AG04450 (cell line): ENCODE data around the gene UGT1A5. TPM values are rescaled to one million over a fixed set of nuclear protein-coding genes. Genes with fewer than 3 reads are reported as not detected.
"Not testable (repeated sequence)": the region's sequence is repeated elsewhere in the genome, so short reads cannot be mapped to it uniquely, and the experiment has no call there.

ENCODE experiments used
- CTCF ChIA-PET: fragments of 300-600, 350-600 bp; formaldehyde crosslinking; extraction: SDS; loops from one replicate; lab custom pipeline; 2022; ENCODE audit warnings: antibody characterized with exemption, inconsistent platforms; lab: Charles Lee
- POLR2A ChIA-PET: fragments of 350-600 bp; formaldehyde crosslinking; extraction: SDS; loops from one replicate; lab custom pipeline; 2021; ENCODE audit warnings: antibody characterized with exemption, inconsistent platforms; lab: Yijun Ruan, JAX
- DNase-seq: peaks from one replicate; pipeline ENCODE4 v3.0.0-alpha.2; 2011; ENCODE audit warnings: low read depth, low spot score
- H3K27ac ChIP-seq: one replicate; pipeline ENCODE4 v1.5.1; 2012; ENCODE audit warnings: low read depth, low read length, control low read depth
- H3K27me3 ChIP-seq: one replicate; pipeline ENCODE4 v1.6.0; 2012; ENCODE audit warnings: low read length; ENCODE audit not compliant: control insufficient read depth, insufficient read depth
- H3K4me3 ChIP-seq: 2 replicates; pipeline ENCODE4 v1.5.1; 2011; ENCODE audit warnings: mild to moderate bottlenecking, low read depth, low read length, control low read depth
- H3K9me3 ChIP-seq: 2 replicates; pipeline ENCODE4 v1.5.1; 2012; ENCODE audit warnings: low read length; ENCODE audit not compliant: control insufficient read depth, insufficient read depth
- polyA plus RNA-seq: library from polyadenylated mRNA; depleted of rRNA; stranded (reverse); fragments of >200 nt; gene quantifications from 2 replicates; pipeline ENCODE4 v1.2.3, GENCODE V29; 2011
- TF ChIP-seq, protein P1 (sequence below): IDR thresholded peaks from 2 replicates; pipeline ENCODE4 v1.5.1; 2011; ENCODE audit warnings: low read depth, low read length, control low read depth, inconsistent platforms

Gene UGT1A5
- polyA plus RNA-seq, 1 experiment, result not detected

DNA sequence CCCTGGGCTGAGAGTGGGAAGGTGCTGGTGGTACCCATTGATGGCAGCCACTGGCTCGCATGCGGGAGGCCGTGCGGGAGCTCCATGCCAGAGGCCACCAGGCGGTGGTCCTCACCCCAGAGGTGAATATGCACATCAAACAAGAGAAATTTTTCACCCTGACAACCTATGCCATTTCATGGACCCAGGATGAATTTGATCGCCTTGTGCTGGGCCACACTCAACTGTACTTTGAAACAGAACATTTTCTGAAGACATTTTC, 34.5 kb downstream of the UGT1A5 start:
- H3K4me3 ChIP-seq, result no peak overlapping the region
- ChIA-PET POLR2A (no interaction called here), CTCF (no interaction called here)
- TF ChIP-seq, protein P1, sequence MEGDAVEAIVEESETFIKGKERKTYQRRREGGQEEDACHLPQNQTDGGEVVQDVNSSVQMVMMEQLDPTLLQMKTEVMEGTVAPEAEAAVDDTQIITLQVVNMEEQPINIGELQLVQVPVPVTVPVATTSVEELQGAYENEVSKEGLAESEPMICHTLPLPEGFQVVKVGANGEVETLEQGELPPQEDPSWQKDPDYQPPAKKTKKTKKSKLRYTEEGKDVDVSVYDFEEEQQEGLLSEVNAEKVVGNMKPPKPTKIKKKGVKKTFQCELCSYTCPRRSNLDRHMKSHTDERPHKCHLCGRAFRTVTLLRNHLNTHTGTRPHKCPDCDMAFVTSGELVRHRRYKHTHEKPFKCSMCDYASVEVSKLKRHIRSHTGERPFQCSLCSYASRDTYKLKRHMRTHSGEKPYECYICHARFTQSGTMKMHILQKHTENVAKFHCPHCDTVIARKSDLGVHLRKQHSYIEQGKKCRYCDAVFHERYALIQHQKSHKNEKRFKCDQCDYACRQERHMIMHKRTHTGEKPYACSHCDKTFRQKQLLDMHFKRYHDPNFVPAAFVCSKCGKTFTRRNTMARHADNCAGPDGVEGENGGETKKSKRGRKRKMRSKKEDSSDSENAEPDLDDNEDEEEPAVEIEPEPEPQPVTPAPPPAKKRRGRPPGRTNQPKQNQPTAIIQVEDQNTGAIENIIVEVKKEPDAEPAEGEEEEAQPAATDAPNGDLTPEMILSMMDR, result no peak
- DNase-seq, result no peak
- H3K27ac ChIP-seq, result no peak overlapping the region
- H3K9me3 ChIP-seq, result peaks cover 12% of the 10 kb centered on the region
- H3K27me3 ChIP-seq, result peaks cover 4% of the 10 kb centered on the region

DNA sequence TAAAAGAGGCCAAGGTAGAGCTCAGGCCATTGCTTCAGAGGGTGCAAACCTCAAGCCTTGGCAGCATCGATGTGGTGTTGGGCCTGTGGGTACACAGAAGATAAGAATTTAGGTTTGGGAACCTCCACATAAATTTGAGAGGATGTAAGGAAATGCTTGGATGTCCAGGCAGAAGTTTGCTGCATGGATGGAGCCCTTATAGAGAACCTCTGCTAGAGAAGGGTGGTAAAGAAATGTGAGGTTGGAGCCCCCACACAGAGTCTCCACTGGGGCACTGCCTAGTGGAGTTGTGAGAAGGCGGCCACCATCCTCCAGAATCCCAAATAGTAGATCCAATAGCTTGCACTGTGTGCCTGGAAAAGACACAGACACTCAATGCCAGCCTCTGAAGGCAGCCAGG, 38.0 kb downstream of the UGT1A5 start:
- DNase-seq, H3K27ac ChIP-seq, H3K4me3 ChIP-seq, H3K27me3 ChIP-seq, CTCF ChIA-PET, POLR2A ChIA-PET: not testable (repeated sequence)
- H3K9me3 ChIP-seq, result peaks cover 13% of the 10 kb centered on the region

DNA sequence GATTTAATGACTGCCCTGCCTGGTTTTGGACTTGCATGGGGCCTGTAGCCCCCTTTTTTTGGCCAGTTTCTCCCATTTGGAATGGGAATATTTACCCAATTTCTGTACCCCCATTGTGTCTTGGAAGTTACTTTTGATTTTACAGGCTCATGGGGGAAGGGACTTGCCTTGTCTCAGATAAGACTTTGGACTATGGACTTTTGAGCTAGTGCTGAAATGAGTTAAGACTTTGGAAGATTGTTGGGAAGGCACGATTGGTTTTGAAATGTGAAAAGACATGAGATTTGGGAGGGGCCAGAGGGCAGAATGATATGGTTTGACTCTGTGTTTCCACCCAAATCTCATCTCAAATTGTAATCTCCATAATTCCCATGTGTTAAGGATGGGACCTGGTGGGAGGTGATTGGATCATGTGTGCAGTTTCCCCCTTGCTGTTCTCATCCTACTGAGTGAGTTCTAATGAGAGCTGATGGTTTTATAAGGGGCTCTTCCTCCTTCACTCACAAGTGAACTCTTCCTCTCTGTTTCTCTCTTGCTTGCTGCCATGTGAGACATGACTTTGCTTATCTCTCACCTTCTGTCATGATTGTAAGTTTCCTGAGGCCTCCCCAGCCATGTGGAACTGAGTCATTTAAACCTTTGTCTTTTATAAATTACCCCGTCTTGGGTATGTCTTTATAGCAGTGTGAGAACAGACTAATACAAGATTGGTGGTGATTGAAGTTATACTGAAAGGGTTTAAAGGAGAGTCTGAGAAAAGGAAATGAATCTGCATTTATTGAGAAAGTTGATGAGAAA, 38.7 kb downstream of the UGT1A5 start:
- DNase-seq, H3K4me3 ChIP-seq, POLR2A ChIA-PET, CTCF ChIA-PET, H3K27me3 ChIP-seq, H3K27ac ChIP-seq: not testable (repeated sequence)
- peaks cover 13% of the 10 kb centered on the region for H3K9me3 ChIP-seq

DNA sequence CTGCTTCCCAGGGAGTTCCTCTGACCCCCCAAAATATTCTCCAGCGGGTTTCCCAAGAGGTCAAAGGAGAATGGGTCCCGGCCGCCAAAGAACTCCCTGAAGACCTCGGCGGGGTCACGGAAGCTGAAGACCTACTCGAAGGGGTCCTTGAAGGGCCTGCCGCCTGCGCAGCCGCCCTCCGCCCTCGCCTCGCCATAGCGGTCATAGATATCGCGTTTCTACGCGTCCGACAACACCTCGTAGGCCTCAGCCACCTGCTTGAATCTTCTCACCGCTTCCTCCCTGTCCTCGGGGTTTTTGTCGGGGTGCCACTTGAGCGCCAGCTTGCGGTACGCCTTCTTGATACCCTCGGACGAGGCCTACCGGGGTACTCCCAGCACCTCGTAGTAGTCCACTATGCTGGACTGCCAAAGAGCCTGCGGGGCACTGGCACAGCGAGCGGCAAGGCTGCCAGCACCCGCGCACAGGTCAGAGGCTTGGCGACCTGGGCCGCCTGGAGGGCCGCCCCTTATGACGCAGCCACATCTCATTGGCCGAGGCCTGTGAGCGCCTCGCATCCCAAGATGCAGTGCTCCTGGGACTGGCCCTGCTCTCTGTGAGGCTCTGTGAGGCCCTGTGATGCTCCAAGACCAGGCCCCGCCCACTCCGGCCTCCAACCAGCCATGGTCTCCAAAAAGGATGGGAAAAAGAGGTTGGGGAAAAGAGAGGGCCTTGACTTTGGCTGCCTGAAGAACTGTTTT, 42.3 kb downstream of the UGT1A5 start:
- H3K4me3 ChIP-seq, result no peak overlapping the region
- ChIA-PET POLR2A (no interaction called here), CTCF (no interaction called here)
- TF ChIP-seq, protein P1, result no peak
- no peak overlapping the region for H3K27ac ChIP-seq
- peaks cover 4% of the 10 kb centered on the region for H3K27me3 ChIP-seq
- H3K9me3 ChIP-seq, result peaks cover 13% of the 10 kb centered on the region
- no peak for DNase-seq

DNA sequence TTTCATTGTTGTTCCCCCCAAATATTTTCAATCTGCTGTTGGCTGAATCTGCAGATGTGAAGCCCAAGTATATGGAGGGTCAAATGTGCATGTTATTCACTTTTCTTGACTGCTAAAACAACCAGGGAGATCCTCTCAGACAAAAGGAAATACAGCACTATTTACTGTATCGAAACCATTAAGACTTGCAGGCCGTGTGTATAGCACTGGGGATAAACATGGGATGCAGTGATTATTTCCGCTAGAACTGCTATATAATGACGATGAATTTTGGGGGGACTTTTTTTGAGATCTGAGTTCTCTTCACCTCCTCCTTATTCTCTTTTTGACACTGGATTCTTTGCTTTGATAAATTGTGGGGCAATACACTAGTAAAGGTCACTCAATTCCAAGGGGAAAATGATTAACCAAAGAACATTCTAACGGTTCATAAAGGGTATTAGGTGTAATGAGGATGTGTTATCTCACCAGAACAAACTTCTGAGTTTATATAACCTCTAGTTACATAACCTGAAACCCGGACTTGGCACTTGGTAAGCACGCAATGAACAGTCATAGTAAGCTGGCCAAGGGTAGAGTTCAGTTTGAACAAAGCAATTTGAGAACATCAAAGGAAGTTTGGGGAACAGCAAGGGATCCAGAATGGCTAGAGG, 43.8 kb downstream of the UGT1A5 start:
- no peak for DNase-seq
- ChIA-PET POLR2A (no interaction called here), CTCF (no interaction called here)
- TF ChIP-seq, protein P1, result no peak
- Histone ChIP-seq H3K4me3 (no peak overlapping the region), H3K27ac (no peak overlapping the region), H3K27me3 (peaks cover 4% of the 10 kb centered on the region), H3K9me3 (peaks cover 6% of the 10 kb centered on the region; the same call in 1 of the 2 replicates)

DNA sequence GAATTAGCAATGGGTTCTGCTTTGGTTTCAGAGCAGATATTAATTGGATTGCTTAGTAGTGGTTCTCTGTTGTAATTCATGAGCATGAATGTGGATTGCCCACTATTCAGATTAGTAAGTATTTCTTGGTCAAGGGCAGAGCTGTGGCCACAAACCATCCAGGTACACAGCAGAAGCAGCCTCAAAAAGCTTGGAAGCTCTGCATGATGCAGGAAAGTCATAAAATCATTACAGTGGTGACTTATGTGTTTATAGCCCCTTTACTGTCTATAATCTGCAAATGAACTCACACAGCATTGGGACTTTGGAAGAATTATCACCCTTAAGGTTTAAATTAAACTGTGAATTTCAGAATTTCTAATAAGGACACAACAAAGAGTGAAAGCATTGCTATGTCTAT, 45.4 kb downstream of the UGT1A5 start:
- CTCF ChIA-PET, result no interaction called here
- POLR2A ChIA-PET, result no interaction called here
- H3K9me3 ChIP-seq, result peaks cover 6% of the 10 kb centered on the region; the same call in 1 of the 2 replicates
- H3K27ac ChIP-seq, result no peak overlapping the region
- no peak overlapping the region for H3K4me3 ChIP-seq
- H3K27me3 ChIP-seq, result peaks cover 4% of the 10 kb centered on the region
- DNase-seq, result no peak
- TF ChIP-seq, protein P1, result no peak
